ENCODE measurements around the gene B3GAT1.

DNA sequence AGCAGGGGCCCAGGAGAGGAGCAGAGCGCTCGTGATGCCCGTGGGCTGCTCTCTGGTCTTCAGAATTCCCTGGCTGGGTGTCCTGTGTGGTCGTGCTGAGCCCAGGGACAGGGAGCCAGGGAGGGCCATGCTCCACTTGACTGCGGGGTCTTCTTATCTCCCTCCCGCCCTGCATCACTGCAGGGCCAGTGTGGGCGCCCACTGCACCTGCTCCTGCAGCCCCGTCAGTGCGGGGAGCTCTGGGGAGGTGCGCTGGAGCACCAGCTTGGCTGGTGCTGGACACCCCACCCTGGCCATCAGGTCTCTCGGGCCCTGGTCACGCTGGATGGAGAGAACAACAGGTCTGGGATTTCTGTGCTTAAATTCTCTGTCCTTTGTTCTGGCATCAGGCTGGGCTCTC lies 31.8 kb downstream of the B3GAT1 start:
- no peak for TF ChIP-seq CTCF (conservative IDR thresholded peaks at IDR 0.05; ENCODE audit: low read depth, low read length)
- no peak for TF ChIP-seq EZH2 (IDR thresholded peaks at IDR 0.05; ENCODE audit: borderline replicate concordance, low read depth, low read length, poor library complexity, severe bottlenecking)

Data from A673 (cell line).